WTC11 (cell line): ENCODE measurements around the gene B4GALNT3. TPM values are rescaled to one million over a fixed set of nuclear protein-coding genes. Genes with fewer than 3 reads are reported as not detected.
A peak's percentile ranks its signal among the peaks of the same experiment; 100 is the strongest.

ENCODE experiments used
- ATAC-seq: fragments of 200-7000 bp; cut with Tn5 transposase; 2 replicates; pipeline ENCODE4 v1.10.0; 2021; ENCODE audit warnings: mild to moderate bottlenecking, moderate library complexity
- CTCF ChIA-PET: fragments of 300-600 bp; sonication (Branson Sonifier 250); formaldehyde crosslinking; loops from one replicate; lab custom pipeline; 2021; ENCODE audit warnings: antibody characterized with exemption; lab: Charles Lee
- POLR2A ChIA-PET: fragments of 350-600 bp; sonication (Branson Sonifier 250); formaldehyde crosslinking; loops from one replicate; lab custom pipeline; 2021; ENCODE audit warnings: antibody characterized with exemption; lab: Charles Lee
- DNase-seq: peaks from one replicate; pipeline ENCODE4 v3.0.0; 2021; ENCODE audit warnings: low spot score
- H3K27ac Mint-ChIP-seq: 2 replicates; pipeline ENCODE4 v1.8.0; 2021; ENCODE audit warnings: mixed read lengths
- H3K27me3 Mint-ChIP-seq: 2 replicates; pipeline ENCODE4 v1.8.0; 2021; ENCODE audit warnings: low read depth, mild to moderate bottlenecking, moderate library complexity, mixed read lengths
- H3K36me3 Mint-ChIP-seq: 2 replicates; pipeline ENCODE4 v1.8.0; 2021; ENCODE audit warnings: mixed read lengths
- H3K4me1 Mint-ChIP-seq: 2 replicates; pipeline ENCODE4 v1.8.0; 2022; ENCODE audit warnings: mixed read lengths
- H3K4me3 Mint-ChIP-seq: 2 replicates; pipeline ENCODE4 v1.8.0; 2021; ENCODE audit warnings: mild to moderate bottlenecking, moderate library complexity, mixed read lengths
- H3K9me3 Mint-ChIP-seq: 2 replicates; pipeline ENCODE4 v1.8.0; 2021; ENCODE audit warnings: mixed read lengths
- CDX4 ChIP-seq: fragments of 250-450 bp; sonication (Bioruptor Pico); IDR thresholded peaks from 2 replicates; pipeline ENCODE4 v1.9.0; 2021; ENCODE audit warnings: moderate library complexity, mild to moderate bottlenecking, inconsistent platforms, borderline replicate concordance
- CREM ChIP-seq: sonication (generic); formaldehyde crosslinking; IDR thresholded peaks from 2 replicates; pipeline ENCODE4 v1.8.1; 2022; ENCODE audit warnings: mild to moderate bottlenecking, missing genetic modification reagents, moderate library complexity
- E2F1 ChIP-seq: sonication (generic); formaldehyde crosslinking; IDR thresholded peaks from 2 replicates; pipeline ENCODE4 v1.8.0; 2022; ENCODE audit warnings: mild to moderate bottlenecking, missing genetic modification reagents
- E2F5 ChIP-seq: sonication (generic); formaldehyde crosslinking; IDR thresholded peaks from 2 replicates; pipeline ENCODE4 v1.8.1; 2022; ENCODE audit warnings: mild to moderate bottlenecking, moderate library complexity, missing genetic modification reagents
- ELF4 ChIP-seq: sonication (generic); formaldehyde crosslinking; IDR thresholded peaks from 2 replicates; pipeline ENCODE4 v1.8.1; 2022; ENCODE audit warnings: low read depth, mild to moderate bottlenecking, moderate library complexity, missing genetic modification reagents
- GABPB1 ChIP-seq: sonication (generic); formaldehyde crosslinking; IDR thresholded peaks from 2 replicates; pipeline ENCODE4 v1.8.1; 2023; ENCODE audit warnings: mild to moderate bottlenecking, missing genetic modification reagents
- GRHL2 ChIP-seq: fragments of 250-450 bp; sonication (Bioruptor Pico); IDR thresholded peaks from 2 replicates; pipeline ENCODE4 v1.8.0; 2022; ENCODE audit warnings: mild to moderate bottlenecking, moderate library complexity; ENCODE audit not compliant: insufficient replicate concordance, severe bottlenecking
- HMGXB4 ChIP-seq: sonication (generic); formaldehyde crosslinking; IDR thresholded peaks from 2 replicates; pipeline ENCODE4 v1.8.1; 2023; ENCODE audit warnings: mild to moderate bottlenecking, moderate library complexity, missing genetic modification reagents
- JUN ChIP-seq: sonication (generic); formaldehyde crosslinking; IDR thresholded peaks from 2 replicates; pipeline ENCODE4 v1.8.0; 2023; ENCODE audit warnings: mild to moderate bottlenecking, missing genetic modification reagents
- OVOL2 ChIP-seq: fragments of 250-450 bp; sonication (Bioruptor Pico); IDR thresholded peaks from 2 replicates; pipeline ENCODE4 v1.9.0; 2021; ENCODE audit warnings: mild to moderate bottlenecking, borderline replicate concordance
- SP1 ChIP-seq: sonication (generic); formaldehyde crosslinking; conservative IDR thresholded peaks from 2 replicates; pipeline ENCODE4 v1.8.1; 2022; ENCODE audit warnings: missing genetic modification reagents
- TEAD1 ChIP-seq: sonication (generic); formaldehyde crosslinking; IDR thresholded peaks from 2 replicates; pipeline ENCODE4 v1.8.0; 2022; ENCODE audit warnings: mild to moderate bottlenecking, missing genetic modification reagents
- TEAD4 ChIP-seq: sonication (generic); formaldehyde crosslinking; IDR thresholded peaks from 2 replicates; pipeline ENCODE4 v1.8.0; 2022; ENCODE audit warnings: mild to moderate bottlenecking, missing genetic modification reagents
- USF2 ChIP-seq: sonication (generic); formaldehyde crosslinking; IDR thresholded peaks from 2 replicates; pipeline ENCODE4 v1.8.1; 2023; ENCODE audit warnings: mild to moderate bottlenecking, missing genetic modification reagents, moderate library complexity
- ZBTB43 ChIP-seq: sonication (generic); formaldehyde crosslinking; IDR thresholded peaks from 2 replicates; pipeline ENCODE4 v1.8.1; 2023; ENCODE audit warnings: mild to moderate bottlenecking, missing genetic modification reagents
- ZNF423 ChIP-seq: fragments of 250-450 bp; sonication (Bioruptor Pico); IDR thresholded peaks from 2 replicates; pipeline ENCODE4 v2.1.2; 2022; ENCODE audit warnings: mild to moderate bottlenecking, moderate library complexity
- total RNA-seq: library from RNA; stranded (reverse); gene quantifications from 3 replicates; pipeline ENCODE4 v1.2.3, GENCODE V29; 2021

B4GALNT3 gene
- total RNA-seq, 1 experiment from 2014 or later: 19.0 TPM

- DNase-seq: no peak
- H3K4me1 Mint-ChIP-seq: peaks cover 31% of the 10 kb centered on the region
- ATAC-seq: peak; percentile 37
These were observed 49.8 kb downstream of the B4GALNT3 start for GRCh38 chr12:509500-509899.

More at GRCh38 chr12:509500-509899, 49.8 kb downstream of the B4GALNT3 start:
- no peak overlapping the region for H3K27ac Mint-ChIP-seq
- H3K27me3 Mint-ChIP-seq: no peaks in the 10 kb centered on the region
- peaks cover 9% of the 10 kb centered on the region for H3K36me3 Mint-ChIP-seq
- POLR2A ChIA-PET: interaction anchor here (0.6 kb wide), 1 partner anchor 47 kb away, joined by 3 read pairs; no protein-coding TSS in a partner anchor
- TF ChIP-seq E2F1 (CRISPR knock-in tag) (no peak), USF2 (CRISPR knock-in tag) (no peak), ELF4 (CRISPR knock-in tag) (no peak), ZNF423 (CRISPR knock-in tag) (no peak), CDX4 (CRISPR knock-in tag) (no peak), JUN (CRISPR knock-in tag) (no peak), CREM (no peak), E2F5 (CRISPR knock-in tag) (no peak), SP1 (CRISPR knock-in tag) (no peak), TEAD4 (CRISPR knock-in tag) (no peak), TEAD1 (CRISPR knock-in tag) (no peak), GABPB1 (CRISPR knock-in tag) (no peak), OVOL2 (CRISPR knock-in tag) (no peak), ZBTB43 (no peak), GRHL2 (CRISPR knock-in tag) (no peak), HMGXB4 (CRISPR knock-in tag) (no peak)
- CTCF ChIA-PET: interaction anchor here (1.1 to 1.2 kb wide), 4 partner anchors 10 to 61 kb away, joined by 3 to 8 read pairs (median 4); no protein-coding TSS in a partner anchor
- H3K9me3 Mint-ChIP-seq: peaks cover 10% of the 10 kb centered on the region
- no peak overlapping the region for H3K4me3 Mint-ChIP-seq
